OCI-LY7 (cell line): ENCODE results near the gene DUSP22. TPM values are rescaled to one million over a fixed set of nuclear protein-coding genes. Genes with fewer than 3 reads are reported as not detected.

Experiments used
- BruUV-seq: library from RNA; stranded (reverse); fragments of 400-500 nt; replicated peaks from 2 replicates; lab custom pipeline; 2021; lab: Mats Ljungman, UMichigan
- CTCF ChIA-PET: fragments of 300-600 bp; sonication (Branson Sonifier 250); formaldehyde crosslinking; loops from one replicate; lab custom pipeline; 2022; ENCODE audit warnings: antibody characterized with exemption; ENCODE audit not compliant: unreplicated experiment; lab: Charles Lee
- POLR2A ChIA-PET: fragments of 300-600 bp; sonication (Branson Sonifier 250); formaldehyde crosslinking; loops from one replicate; lab custom pipeline; 2022; ENCODE audit warnings: antibody characterized with exemption; lab: Charles Lee
- DNase-seq: peaks from one replicate; pipeline ENCODE4 v3.0.0-alpha.2; 2015; ENCODE audit warnings: low spot score
- H2AFZ ChIP-seq: fragments of 200-600 bp; sonication (generic), shearing (Covaris generic); 2 replicates; pipeline ENCODE4 v1.6.1; 2014; ENCODE audit warnings: mild to moderate bottlenecking, antibody characterized with exemption, low read length, moderate library complexity
- H3K27ac ChIP-seq: fragments of 200-600 bp; sonication (generic); 2 replicates; pipeline ENCODE4 v1.5.1; 2014; ENCODE audit warnings: mixed run types, low read depth, mild to moderate bottlenecking, moderate library complexity, low read length, inconsistent platforms; ENCODE audit not compliant: poor library complexity, severe bottlenecking
- H3K36me3 ChIP-seq: fragments of 200-600 bp; sonication (generic); 2 replicates; pipeline ENCODE4 v1.6.1; 2014; ENCODE audit warnings: mild to moderate bottlenecking, antibody characterized with exemption, low read length, moderate library complexity, mixed read lengths; ENCODE audit not compliant: insufficient read depth
- H3K4me1 ChIP-seq: fragments of 200-600 bp; sonication (generic); 2 replicates; pipeline ENCODE4 v1.5.1; 2014; ENCODE audit warnings: mild to moderate bottlenecking, low read length; ENCODE audit not compliant: insufficient read depth, poor library complexity, severe bottlenecking
- H3K4me2 ChIP-seq: fragments of 200-600 bp; sonication (generic); 2 replicates; pipeline ENCODE4 v1.6.1; 2014; ENCODE audit warnings: mild to moderate bottlenecking, low read length
- H3K4me3 ChIP-seq: fragments of 200-600 bp; sonication (generic); 2 replicates; pipeline ENCODE4 v1.5.1; 2014; ENCODE audit warnings: mild to moderate bottlenecking, low read depth, low read length; ENCODE audit not compliant: poor library complexity, severe bottlenecking
- H3K79me2 ChIP-seq: fragments of 200-600 bp; sonication (generic); 2 replicates; pipeline ENCODE4 v1.6.1; 2016; ENCODE audit warnings: low read depth, mild to moderate bottlenecking, low read length, moderate library complexity, mixed read lengths; ENCODE audit not compliant: insufficient read depth
- H3K9me2 ChIP-seq: fragments of 200-600 bp; sonication (generic); 2 replicates; pipeline ENCODE4 v1.6.1; 2016; ENCODE audit warnings: mild to moderate bottlenecking, low read length, mixed read lengths; ENCODE audit not compliant: insufficient read depth
- H3K9me3 ChIP-seq: fragments of 200-600 bp; sonication (generic); 2 replicates; pipeline ENCODE4 v1.6.1; 2014; ENCODE audit warnings: mild to moderate bottlenecking, mixed run types, low read length, mixed read lengths
- H4K20me1 ChIP-seq: fragments of 200-600 bp; sonication (generic); 2 replicates; pipeline ENCODE4 v1.6.1; 2014; ENCODE audit warnings: mild to moderate bottlenecking, antibody characterized with exemption, low read length, moderate library complexity, mixed read lengths; ENCODE audit not compliant: insufficient read depth
- CTCF ChIP-seq: fragments of 200-600 bp; sonication (generic); conservative IDR thresholded peaks from 2 replicates; pipeline ENCODE4 v1.5.1; 2014; ENCODE audit warnings: mild to moderate bottlenecking, antibody characterized with exemption, low read length, moderate library complexity, mixed read lengths
- EZH2phosphoT487 ChIP-seq: fragments of 200-600 bp; sonication (generic); IDR thresholded peaks from 2 replicates; pipeline ENCODE4 v1.6.1; 2018; ENCODE audit warnings: low read depth, borderline replicate concordance, mild to moderate bottlenecking, mixed run types, antibody characterized with exemption, low read length, moderate library complexity, mixed read lengths
- intact Hi-C: fragments of 100-400 bp; cut with micrococcal nuclease; formaldehyde crosslinking; loops from one replicate; pipeline ENCODE4 v1.10.0; 2022; ENCODE audit not compliant: unreplicated experiment
- total RNA-seq, 2 experiments: library from RNA; depleted of rRNA in 1 of 2; stranded (reverse); fragments of >200 nt in 1 of 2; shearing (Covaris generic) in 1 of 2; gene quantifications; 2 replicates each; pipeline ENCODE4 v1.2.3, GENCODE V29; 2014 to 2022

DUSP22 gene
- total RNA-seq, 2 experiments from 2014 or later: 149 to 171 TPM

- no TSS peak for BruUV-seq
- no peak for TF ChIP-seq EZH2phosphoT487
- TF ChIP-seq CTCF: no peak
- Histone ChIP-seq H3K79me2 (no peaks in the 10 kb centered on the region; the same call in 1 of the 2 replicates), H3K4me1 (peaks cover 49% of the 10 kb centered on the region), H3K4me2 (peak overlapping the region; percentile 25), H3K27ac (no peak overlapping the region), H3K9me2 (no peaks in the 10 kb centered on the region), H2AFZ (peak overlapping the region; percentile 40; the same call in 1 of the 2 replicates), H3K4me3 (no peak overlapping the region), H3K9me3 (no peaks in the 10 kb centered on the region), H3K36me3 (no peaks in the 10 kb centered on the region), H4K20me1 (no peaks in the 10 kb centered on the region)
- ChIA-PET CTCF (interaction anchor here (3.3 kb wide), 1 partner anchor 70 kb away, joined by 16 read pairs; no protein-coding TSS in a partner anchor), POLR2A (interaction anchor here (0.6 to 1.4 kb wide), 8 partner anchors 10 to 69 kb away, joined by 3 to 6 read pairs (median 4); no protein-coding TSS in a partner anchor)
- peak; percentile 31 for DNase-seq
- intact Hi-C loops: no loop called here
These were observed 5.4 kb upstream of the DUSP22 start for GRCh38 chr6:286681-287488.

GRCh38 chr6:287489-287860, 4.8 kb upstream of the DUSP22 start:
- Histone ChIP-seq H3K4me1 (peaks cover 49% of the 10 kb centered on the region), H3K4me2 (peak overlapping the region; percentile 25), H3K9me3 (no peaks in the 10 kb centered on the region), H3K4me3 (no peak overlapping the region), H2AFZ (peak overlapping the region; percentile 40; the same call in 1 of the 2 replicates), H3K9me2 (no peaks in the 10 kb centered on the region), H3K36me3 (no peaks in the 10 kb centered on the region), H3K79me2 (no peaks in the 10 kb centered on the region; the same call in 1 of the 2 replicates), H4K20me1 (no peaks in the 10 kb centered on the region), H3K27ac (no peak overlapping the region)
- intact Hi-C loops: no loop called here
- ChIA-PET POLR2A (interaction anchor here (0.9 to 1.4 kb wide), 4 partner anchors 15 to 69 kb away, joined by 3 to 6 read pairs (median 4); no protein-coding TSS in a partner anchor), CTCF (interaction anchor here (3.3 kb wide), 1 partner anchor 70 kb away, joined by 16 read pairs; no protein-coding TSS in a partner anchor)
- no peak for TF ChIP-seq EZH2phosphoT487
- no peak for TF ChIP-seq CTCF
- DNase-seq: no peak
- BruUV-seq: no TSS peak
